Medulla oblongata (tissue), 1 donor: ENCODE measurements around the gene CHN2.
"Not testable (repeated sequence)": the region's sequence is repeated elsewhere in the genome, so short reads cannot be mapped to it uniquely, and the experiment has no call there.

Experiments
- DNase-seq: peaks from one replicate; pipeline ENCODE4 v3.0.0-alpha.2; 2015; ENCODE audit errors: extremely low spot score

Gene CHN2

DNA sequence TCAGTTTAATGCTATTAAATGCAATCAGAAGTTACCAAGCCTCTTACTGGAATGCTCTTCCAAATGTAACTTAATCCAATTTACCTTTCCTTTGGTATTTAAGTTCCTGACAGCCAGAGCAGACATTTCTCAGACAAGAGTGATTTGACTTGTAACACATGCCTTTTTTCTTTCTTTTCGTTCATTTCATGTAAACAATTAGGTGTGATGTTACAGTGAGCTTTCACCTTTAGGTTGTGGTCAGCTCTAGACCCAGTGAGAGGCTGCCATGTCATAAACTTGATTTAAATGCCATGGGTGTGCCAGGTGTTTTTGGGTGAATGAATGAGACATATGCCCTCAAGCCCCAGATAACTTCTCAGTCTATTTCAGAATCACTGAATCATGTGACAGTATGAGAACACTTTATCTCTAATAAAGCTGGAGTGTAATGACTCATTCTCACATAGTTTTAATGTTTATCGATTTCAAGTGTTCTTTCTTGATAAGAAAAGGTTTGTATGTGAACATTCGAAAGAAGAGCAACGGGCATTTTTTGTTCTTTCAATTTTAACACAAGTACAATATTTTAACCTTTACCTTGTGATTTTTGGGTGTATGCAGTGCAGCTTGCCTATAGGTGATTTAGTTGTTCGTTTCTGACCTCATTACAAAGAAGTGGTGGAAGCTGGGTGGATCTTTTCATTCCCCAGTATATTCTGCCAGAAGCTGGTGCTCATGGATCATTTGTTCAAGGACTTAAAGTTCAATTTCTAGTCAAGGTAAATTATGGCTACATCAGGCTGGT is 61.5 kb downstream of the CHN2 start:
- DNase-seq = no peak

DNA sequence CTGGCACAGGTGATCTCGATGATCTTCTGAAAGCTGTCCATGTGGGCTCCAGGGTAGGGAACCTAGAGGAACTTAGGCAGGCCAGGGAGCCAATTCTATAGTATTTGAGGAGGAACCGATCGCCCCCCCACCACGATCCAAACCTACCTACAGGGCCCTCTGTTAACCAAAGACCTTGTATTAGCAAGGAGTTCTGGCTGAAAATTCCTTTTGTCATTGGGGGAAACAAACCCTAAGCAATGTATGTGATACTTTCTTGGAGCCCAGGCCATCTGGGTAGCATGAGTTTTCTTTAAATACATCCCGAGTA is 62.1 kb downstream of the CHN2 start:
- DNase-seq = no peak

DNA sequence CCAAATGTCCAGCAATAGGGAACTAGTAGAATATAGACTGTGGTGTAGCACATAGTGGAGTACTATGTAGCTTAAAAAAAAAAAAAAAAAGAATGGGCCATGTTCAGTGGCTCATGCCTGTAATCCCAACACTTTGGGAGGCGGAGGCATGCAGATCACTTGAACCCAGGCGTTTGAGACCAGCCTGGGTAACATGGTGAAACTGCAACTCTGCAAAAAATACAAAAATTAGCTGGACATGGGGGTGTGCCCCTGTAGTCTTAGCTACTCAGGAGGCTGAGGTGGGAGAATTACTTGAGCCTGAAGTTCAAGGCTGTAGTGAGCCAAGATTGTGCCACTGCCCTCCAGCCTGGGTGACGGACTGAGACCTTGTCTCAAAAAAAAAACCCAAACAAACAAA is 64.4 kb downstream of the CHN2 start:
- no peak for DNase-seq

DNA sequence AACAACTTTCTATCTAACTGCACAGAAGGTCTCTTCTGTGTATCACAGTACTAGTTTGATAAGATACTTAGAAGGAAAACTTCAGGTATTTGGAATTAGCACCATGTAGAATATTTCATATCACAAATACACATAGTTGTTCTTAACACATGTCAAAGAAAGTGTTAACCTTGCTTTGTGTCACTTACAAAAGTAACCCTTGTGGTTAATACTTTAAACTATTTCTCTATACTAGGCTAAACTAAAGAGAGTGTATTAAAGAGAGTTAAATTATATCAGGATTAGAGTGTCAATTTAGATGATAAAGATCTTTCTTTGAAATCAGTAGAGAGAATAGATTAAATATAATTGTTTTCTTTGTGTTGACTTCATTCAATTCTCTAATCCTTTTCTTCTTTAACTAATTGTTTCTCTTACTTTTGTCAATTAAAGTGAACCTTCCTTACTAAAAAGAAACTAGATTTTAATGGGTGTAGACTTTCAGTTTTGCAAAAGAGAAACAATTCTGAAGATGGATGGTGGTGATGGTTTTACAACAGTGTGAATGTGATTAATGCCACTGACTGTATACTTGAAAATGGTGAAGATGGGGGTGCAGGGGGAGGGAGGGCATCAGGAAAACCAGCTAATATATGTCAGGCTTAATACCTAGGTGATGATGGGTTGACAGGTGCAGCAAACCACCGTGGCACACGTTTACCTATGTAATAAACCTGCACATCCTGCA is 67.8 kb downstream of the CHN2 start:
- no peak for DNase-seq

DNA sequence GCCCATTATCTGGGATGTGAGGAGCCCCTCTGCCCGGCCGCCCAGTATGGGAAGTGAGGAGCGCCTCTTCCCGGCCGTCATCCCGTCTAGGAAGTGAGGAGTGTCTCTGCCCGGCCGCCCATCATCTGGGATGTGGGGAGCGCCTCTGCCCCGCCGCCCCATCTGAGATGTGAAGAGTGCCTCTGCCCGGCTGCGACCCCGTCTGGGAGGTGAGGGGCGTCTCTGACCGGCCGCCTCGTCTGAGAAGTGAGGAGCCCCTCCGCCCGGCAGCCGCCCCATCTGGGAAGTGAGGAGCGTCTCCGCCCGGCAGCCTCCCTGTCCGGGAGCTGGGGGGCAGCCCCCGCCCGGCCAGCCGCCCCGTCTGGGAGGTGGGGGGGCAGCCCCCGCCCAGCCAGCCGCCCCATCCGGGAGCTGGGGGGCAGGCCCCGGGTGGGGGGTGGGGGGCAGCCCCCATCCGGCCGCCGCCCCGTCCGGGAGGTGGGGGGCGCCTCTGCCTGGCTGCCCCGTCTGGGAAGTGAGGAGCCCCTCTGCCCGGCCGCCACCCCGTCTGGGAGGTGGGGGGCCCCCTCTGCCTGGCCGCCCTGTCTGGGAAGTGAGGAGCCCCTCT is 69.1 kb downstream of the CHN2 start:
- not testable (repeated sequence) for DNase-seq

DNA sequence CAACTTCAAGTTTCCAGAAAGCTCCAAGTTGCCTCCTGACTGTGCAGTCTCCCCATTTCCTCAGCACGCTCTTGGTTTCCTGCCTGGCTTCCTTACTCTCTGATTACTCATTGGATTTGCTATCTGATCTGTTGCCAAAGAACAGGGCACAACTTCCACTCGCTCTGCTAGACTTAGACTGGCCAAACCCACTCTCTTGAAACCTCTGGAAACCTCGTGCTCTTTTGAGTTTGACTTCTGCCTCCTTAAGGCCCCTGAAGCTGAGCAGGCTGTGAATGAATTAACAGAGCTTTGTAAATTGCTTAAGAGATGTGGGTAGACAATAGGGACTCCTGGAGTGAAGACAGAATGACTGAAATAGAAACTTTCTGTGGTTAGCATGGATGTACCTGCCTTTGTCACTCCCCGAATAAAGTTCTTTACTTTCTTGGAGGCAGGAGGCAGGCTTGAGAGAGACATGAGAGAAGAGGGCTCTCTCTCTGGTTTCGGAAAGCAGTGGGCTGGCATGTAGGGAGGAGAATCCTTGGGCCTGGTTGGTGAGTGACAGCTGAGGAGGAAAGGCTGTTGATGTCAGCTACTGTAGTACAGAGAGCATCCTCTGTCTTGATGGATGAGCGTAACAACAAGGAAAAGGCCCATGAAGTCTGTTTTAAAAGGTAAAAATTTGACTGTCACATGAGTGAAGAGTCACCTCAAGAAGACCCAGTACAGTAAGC is 70.8 kb downstream of the CHN2 start:
- DNase-seq = no peak

DNA sequence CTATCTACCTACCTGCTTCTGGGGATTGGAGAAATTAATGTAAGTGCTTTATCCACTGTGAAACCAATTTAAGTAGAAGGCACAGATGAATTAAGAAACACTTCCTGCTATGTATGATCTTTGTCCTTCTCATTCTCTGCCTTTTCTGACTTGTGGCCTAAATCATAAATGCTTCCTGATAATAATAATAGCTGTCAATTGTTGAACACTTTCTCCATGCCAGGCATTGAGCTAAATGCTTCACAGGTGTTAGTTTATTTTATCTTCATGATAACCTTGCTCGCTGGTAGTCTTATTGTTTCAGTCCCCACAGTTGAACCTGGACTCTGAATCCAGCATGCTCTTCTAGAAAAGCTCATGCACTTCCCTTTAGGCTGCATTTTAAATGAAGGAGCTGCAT is 75.4 kb downstream of the CHN2 start:
- DNase-seq = no peak

DNA sequence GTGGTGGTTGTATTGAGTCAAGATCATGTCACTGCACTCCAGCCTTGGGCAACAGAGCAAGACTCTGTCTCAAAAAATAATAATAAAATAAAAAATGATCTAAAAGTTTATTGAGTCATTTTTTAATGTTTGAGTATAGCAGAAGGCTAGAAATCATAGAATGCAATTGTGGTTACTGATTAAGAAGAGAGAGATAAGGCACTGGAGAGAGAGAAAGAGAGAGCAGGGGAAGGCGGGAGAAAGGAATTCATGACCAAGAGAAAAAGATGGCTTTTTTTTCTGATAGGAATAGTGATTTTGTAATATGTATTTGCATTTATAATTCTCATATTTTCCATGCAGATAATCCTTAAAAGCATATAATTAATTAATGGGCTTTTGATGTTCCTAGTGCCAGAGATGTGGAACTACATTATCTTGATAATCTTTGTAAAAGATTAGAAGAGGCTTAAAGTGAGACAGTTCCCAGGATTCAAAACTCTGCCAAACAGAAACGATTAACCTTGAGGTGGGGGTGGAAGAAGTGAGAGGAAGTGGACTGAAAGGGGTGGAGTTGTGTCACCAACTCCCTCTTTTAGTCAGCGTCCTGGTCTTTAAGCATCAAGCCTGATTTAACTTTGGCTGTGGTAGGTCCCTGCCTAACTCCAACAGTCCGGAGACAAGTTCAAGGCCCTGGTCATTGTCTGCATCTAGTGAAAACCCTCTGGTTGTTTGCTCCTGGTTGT is 76.2 kb downstream of the CHN2 start:
- DNase-seq = no peak

DNA sequence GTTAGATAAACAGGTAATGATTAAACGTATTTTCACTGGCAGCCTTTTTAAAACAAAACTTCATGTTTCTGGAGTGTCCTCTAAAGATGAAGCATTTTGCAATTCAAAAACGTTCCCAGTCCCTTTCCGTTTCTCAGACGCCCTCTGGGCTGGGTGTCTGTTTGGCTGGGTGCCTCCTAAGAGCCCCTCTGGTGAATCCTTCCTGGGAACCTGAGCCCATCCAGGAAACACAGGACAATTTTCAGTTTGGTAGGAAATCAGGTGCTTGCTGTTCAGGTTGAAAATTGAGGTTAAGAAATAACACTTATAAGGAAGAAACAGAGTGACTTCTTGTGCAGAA is 76.7 kb downstream of the CHN2 start:
- no peak for DNase-seq

DNA sequence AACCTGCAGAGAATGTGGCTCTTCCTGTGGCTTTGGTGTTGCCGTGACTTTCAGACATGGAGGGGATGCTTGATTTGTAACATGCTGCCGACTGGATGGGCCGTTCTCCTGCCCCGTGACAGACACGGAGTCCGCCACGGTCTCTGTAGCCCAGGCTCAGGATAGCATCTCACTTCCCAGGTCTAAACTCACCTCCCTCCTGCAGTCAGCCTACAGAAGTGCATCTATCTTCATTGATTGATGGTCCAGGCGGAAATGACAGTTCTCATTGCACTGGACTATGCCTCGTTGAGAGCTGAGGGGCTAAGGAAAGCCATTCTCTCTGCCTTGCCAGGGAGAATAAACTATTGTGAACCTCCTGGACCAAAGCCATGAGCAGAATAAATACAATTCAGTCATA is 77.5 kb downstream of the CHN2 start:
- no peak for DNase-seq

DNA sequence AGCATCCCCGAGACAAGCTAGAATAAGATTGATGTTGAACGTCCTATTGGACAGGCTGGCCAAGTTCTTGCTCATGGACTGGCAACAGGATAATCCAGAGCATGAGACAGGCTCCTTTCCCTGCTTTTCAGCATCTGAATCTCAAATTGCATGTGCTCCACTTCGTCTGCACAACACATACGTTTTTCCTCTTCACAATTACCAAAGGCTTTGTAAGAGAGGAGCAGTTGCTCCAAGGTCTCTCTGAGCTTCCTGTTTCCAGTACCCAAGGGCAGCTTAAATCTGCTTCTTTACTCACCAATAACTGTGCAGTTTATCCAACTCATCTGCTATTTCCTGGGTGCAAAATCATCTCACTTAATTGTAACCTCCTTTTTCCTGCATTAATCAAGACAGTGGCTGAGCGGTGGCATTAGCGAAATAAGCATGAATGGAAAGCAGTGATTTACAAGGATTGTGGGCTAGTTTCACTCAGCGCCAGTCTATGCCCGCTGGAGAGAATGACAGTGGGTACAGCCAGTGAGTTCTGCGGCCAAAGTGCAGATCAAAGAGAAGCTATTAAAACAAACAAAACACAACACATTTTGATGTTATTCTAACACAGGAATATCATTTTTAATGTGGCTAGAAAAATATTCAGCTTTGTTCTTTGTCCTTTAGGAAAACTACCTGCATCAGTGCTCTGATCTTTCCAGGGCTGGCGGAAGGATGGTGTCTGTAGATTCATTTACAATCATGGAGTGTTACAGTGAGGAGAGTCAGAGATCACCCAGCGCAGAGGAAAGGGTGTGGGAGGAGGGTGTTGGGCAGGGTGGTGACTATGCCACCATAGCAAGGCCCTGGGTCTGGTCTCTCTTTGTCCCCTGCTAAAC is 79.8 kb downstream of the CHN2 start:
- DNase-seq = peak; percentile 79

DNA sequence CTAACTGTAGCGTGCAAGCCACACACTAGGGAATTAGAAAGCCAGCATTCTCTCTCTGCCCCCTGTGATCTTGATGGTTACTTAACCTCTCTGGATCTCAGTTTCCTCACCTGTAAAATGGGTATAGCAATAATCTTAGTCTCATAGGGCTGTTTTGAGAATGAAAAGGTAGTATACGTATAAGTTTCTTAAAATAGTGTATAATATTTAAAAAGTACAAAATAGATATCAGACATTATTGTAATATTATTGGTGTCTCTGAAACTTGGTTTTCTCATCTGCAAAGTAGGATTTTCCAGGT is 80.4 kb downstream of the CHN2 start:
- no peak for DNase-seq

DNA sequence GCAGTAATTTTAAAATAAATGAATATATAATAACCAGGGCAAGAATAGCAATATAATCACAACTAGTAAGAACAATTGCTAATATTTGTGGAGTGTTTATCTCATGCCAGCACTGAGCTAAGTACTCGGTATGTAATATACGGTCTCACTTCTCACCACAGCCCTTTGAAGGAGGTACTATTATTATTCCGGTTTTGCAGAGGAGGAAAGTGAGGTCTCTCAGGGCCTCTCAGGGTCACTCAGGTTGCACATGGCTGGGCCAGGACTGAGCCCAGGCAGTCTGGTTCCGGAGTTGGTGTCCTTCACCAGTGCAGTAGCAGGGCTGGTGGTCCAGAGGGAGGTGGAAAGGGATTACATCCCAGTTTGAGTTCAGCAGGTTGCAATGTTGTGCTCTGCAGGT is 80.9 kb downstream of the CHN2 start:
- DNase-seq = no peak

DNA sequence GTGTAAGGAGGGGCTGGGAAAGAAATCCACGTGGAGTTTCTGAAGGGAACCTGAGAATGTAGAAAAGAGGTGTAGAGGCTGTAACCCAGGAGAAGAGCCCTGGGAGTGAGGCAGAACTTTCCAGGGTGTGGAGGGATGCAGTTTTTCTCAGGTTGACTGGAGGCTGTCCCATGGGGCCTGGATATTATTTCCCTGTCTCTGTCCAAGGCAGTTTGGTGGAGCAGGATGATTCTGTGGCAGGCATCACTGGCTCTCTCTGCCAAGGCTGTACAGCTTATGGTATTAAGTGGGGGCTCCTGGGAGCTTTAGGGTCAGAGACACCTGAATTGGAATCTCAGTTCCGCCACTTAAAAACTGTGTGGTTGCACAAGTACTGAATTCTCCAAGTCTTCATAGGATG is 81.6 kb downstream of the CHN2 start:
- no peak for DNase-seq

DNA sequence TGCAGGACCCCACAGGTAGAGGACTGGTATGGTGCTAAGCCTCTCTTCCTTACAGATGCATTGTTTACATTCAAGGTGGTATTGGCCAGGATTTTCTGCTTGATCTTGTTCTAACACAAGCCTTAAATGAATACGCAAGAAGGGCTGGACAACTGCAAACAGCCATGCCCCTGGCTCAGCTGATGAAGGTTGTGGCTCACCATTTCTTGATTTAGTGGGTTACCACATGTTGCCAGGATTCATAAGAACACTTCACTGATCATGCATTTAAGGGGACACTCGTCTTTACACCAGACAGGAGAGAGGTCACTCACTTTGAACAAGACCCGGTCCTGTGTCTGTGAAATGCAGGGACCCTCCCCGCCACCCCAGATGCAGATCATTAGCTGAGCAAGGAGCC is 82.2 kb downstream of the CHN2 start:
- no peak for DNase-seq

DNA sequence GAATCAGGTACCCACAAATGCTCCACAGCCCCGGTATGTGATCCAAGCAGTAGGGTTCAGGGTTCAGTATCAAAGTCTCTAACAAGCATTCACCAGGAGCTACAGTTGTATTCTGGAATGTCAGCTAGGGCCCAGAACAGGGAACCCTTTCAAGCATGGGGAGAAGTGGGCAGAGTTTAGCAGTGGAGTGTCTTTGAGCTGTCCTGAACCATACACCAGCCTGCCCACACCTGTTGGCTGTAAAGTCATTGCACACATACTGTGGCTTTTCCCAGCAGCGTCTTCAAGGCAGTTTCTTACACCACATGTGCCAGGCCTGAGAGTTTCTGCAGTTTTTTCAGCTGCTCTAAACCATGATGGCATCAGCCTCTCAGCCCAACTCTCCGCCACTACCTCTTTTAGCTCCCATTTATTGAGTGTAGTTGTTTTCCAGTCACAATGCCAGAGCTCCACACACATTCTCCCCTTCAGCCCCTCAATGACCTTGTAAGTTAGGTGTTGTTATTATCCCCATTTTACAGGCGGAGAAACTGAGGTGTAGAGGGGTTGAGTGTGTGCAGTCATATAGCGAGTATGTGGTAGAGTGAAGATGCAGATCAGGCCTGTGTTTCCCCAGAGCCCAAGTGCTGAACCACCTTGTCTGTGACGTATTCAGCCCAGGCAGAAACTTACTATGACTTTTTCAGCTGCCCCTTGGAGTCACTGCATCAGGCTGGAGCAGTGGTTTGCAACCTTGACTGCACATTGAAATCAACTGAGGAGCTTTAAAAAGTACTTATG is 83.1 kb downstream of the CHN2 start:
- no peak for DNase-seq

DNA sequence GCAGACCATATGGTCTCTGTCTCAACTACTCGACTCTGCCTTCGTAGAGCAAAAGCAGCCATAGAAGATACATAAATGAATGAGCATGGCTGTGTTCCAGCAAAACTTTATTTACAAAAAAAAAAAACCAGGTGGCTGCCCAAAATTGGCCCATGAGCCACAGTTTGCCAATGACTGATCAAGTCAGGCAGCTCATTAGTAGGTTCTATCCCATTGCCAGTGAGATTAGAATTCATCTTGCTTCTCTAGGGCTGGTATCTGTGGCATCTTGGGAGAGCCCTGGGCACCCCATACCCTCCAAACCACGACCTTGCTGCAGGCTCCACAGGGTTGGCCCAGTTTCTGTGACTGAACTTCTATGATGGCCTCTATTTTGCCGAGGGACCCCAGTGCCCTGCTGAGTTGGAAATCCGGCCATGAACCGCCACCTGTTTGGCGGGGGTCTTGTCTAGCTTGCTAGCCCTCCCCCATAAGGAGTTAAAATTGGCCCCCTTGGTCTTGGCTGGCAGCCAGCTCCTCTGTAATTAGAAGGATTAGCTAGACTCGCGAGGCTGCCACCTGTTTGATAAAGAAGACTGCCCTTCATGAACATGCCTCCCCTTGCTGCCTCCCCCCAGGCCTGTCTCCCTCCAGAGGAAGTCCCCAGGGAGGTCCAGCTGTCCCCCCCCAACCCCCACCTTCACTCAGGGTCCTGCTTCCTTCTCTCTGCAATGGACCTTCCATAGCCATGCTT is 83.9 kb downstream of the CHN2 start:
- DNase-seq = no peak

DNA sequence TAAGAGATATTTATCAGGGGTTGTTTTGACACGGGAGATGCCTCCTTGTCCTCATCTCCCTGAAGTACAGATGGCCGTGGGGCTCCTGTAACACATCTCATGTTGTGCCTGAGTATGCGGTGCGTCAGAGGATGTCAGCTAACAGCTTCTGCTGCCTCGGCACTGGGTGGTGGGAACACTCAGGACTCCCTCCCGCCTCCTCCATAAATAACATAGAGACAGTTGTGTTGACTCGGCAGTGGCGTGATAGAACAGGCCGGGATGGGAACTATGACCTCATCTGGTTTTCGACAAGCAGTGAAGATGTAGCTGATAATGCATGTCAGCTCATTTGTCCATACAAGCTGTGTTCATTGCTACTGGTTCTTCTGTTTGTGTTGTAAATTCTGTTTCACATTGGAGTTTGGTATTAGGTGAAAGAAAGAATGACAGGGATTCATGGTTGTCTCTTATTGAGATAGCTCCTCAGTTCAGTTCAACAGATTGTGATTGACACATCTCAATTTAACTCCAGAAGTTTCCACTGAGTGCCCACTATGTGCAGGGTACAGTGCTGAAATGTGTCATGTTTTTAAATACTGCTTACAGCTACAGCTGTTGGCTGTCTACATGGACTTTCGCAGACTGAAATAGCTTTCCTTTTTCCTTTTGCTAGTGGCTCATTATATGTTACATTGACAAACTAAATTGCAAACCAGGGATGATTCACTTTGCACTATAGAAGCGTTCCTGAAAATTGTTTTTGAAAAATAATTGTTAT is 87.4 kb downstream of the CHN2 start:
- DNase-seq = peak; percentile 79

DNA sequence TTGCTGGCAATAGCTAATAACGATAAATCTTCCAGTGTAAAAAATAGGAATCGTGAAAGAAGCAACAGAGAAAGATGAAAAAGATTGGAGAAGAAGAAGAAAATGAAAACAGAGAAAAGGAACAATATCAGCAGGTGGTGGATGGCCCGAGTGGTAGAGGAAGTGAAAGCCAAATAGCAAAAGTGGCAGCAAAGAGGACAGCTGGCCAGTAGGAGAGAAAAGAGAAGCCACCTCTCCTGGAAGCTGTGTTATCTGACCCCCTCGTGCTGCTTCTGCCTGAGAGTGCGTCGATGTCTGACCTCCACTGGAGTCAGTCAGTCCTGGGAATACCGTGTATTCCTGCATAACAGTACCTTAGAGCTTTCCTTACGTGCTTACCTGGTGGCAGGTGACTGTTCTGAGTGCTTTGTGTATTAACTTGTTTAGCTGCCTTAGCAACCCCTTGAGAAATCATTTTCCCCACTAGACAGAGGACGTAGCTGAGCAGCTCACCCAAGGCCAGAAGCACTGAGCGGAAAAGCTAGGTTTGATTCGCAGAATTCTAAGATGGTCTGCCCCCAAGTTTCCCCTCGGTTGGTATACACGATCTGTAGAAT is 88.3 kb downstream of the CHN2 start:
- no peak for DNase-seq
